ENCODE results near the gene ATP6V1A. TPM values are rescaled to one million over a fixed set of nuclear protein-coding genes. Genes with fewer than 3 reads are reported as not detected.

ATP6V1A gene
- total RNA-seq (2013) = 110 TPM
- polyA plus RNA-seq (100 to 1,000 TPM in 2 of 3 donors, 10 to 100 TPM in 1; 35.1 to 295 (median 254) TPM), polyA minus RNA-seq (29.6 and 42.5 TPM in 2 replicates), total RNA-seq (114 to 385 (median 252) reads per million in 11 experiments)

DNA sequence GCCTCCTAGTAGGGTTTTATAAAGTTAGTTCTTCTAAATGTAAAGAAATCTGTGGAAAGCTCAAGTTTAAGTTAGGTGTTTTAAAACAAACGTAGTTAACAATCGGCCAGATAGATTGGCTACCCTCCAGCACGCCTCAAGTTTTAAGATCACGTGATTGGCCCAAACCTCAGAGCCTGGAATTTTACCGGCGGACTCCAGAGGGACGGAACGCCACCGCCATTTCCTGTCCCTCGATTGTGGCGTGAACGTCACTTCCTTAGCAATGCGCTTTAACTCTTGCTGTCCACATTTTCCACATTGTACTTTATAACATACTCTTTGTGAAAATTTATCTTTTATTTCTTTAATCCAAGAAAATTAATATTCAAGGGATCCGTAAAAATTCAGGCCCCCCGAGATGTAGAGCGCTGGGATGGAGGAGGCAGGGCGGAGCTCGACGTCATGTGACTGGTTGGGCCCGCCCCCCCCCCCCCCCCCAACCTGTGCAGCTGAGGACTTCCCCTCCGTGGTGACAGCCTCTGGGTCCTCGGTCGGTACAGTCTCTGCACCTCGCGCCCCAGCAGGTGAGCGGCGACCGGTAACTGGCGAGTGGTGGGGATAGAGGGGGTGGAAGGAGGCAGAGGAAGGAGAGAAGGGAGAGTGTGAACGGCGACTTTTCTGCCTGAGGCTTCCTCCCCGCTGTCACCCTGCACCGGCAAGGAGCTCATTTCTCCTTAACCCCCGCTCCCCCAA is at the start of gene ATP6V1A:
Gene ATP6V1A, plus strand, starts transcription at position 488 of the 735 bp plus-strand sequence. CDS start 31,719 bp downstream, outside the sequence.
- Histone ChIP-seq H3K79me2 (ENCODE audit: insufficient read depth, low read length) (peaks cover 94% of the 10 kb centered on the region), H3K9ac (ENCODE audit: insufficient read depth, low read length, poor library complexity, severe bottlenecking) (peak within 1 kb of the TSS; percentile 98), H3K9me3 (replicated peaks in 1 of 2; ENCODE audit: control insufficient read depth in 1 of 2, insufficient read depth in 1 of 2, low read length in 2 of 2) (no peaks in the 10 kb centered on the region), H3K27ac (ENCODE audit: low read depth in 1 of 2, low read length in 2 of 2) (peak within 1 kb of the TSS; percentile 94 to 98), H3K4me2 (replicated peaks; ENCODE audit: extremely low read depth, low read length, poor library complexity, severe bottlenecking) (peak within 1 kb of the TSS; percentile 98), H3K27me3 (ENCODE audit: control insufficient read depth in 2 of 2, insufficient read depth in 2 of 2, low read length in 2 of 2) (no peaks in the 10 kb centered on the region), H4K20me1 (ENCODE audit: insufficient read depth, low read length) (peaks cover 58% of the 10 kb centered on the region), H3K4me3 (replicated peaks in 1 of 3; ENCODE audit: low read depth in 2 of 3, low read length in 3 of 3) (peak within 1 kb of the TSS; percentile 68 to 99 (median 73)), H3K4me1 (ENCODE audit: control insufficient read depth in 1 of 2, insufficient read depth in 2 of 2, low read length in 2 of 2) (peaks cover 43 to 67% of the 10 kb centered on the region in 2 donors), H2AFZ (ENCODE audit: insufficient read depth, low read depth, low read length, poor library complexity, severe bottlenecking) (peak within 1 kb of the TSS; percentile 83), H3K36me3 (replicated peaks in 1 of 2; ENCODE audit: control insufficient read depth in 1 of 2, insufficient read depth in 2 of 2, low read length in 2 of 2) (no peaks in the 10 kb centered on the region)
- peaks cover 0 to 3% (median 0%) of the 10 kb centered on the region in 3 donors for H3K27me3 Mint-ChIP-seq (ENCODE audit: low read depth in 3 of 3)
- peak within 1 kb of the TSS; percentile 96 to 100 for H3K4me3 Mint-ChIP-seq
- peaks cover 3 to 4% of the 10 kb centered on the region in 2 donors for H3K36me3 Mint-ChIP-seq
- 0% methylated on average over 21 of the region's 34 CpGs for WGBS (ENCODE audit: insufficient coverage)
- peaks cover 60% of the 10 kb centered on the region for H3K4me1 Mint-ChIP-seq
- intact Hi-C loops (cut with micrococcal nuclease) = loop anchor here (5.0 kb wide), 2 partner anchors 36 to 86 kb away; no protein-coding TSS in a partner anchor
- no peaks in the 10 kb centered on the region for H3K9me3 Mint-ChIP-seq
- no peak for TF ChIP-seq CTCF (IDR thresholded peaks at IDR 0.05)
- peak within 1 kb of the TSS; percentile 99 to 100 (median 100) for H3K27ac Mint-ChIP-seq
- peak; percentile 90 to 96 (median 95) for DNase-seq

DNA sequence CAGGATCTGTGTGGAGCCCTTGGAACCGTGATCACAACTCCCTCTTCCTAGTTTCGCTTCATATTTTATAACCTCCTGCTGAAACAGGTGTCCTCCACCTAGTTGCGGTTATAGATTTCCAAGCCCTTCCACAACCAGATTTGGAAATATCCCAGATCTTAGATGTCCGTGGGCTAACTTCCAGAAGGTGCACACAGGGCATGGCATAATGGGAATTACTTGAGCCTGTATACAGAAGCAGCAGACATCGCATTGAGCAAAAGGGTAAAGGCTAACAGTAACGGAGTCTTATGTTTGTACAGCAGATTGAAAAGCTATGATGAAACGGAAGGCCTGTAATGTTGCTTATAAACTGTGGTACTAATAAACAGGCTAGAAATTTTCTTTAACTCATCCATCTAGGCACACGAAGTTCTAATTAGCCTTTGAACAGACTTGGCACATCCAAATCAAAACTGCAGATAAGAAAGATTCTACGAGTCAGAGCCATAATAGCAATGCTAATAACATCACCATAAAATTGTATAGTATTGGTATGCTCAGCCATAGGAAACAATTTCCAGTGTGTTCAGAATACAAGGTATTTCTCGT is 49.2 kb upstream of the ATP6V1A start:
- Histone ChIP-seq H3K79me2 (ENCODE audit: insufficient read depth, low read length) (peaks cover 38% of the 10 kb centered on the region), H2AFZ (ENCODE audit: insufficient read depth, low read depth, low read length, poor library complexity, severe bottlenecking) (peak overlapping the region; percentile 97), H4K20me1 (ENCODE audit: insufficient read depth, low read length) (peaks cover 6% of the 10 kb centered on the region), H3K4me2 (replicated peaks; ENCODE audit: extremely low read depth, low read length, poor library complexity, severe bottlenecking) (peak overlapping the region; percentile 92), H3K9me3 (replicated peaks in 1 of 2; ENCODE audit: control insufficient read depth in 1 of 2, insufficient read depth in 1 of 2, low read length in 2 of 2) (no peaks in the 10 kb centered on the region), H3K9ac (ENCODE audit: insufficient read depth, low read length, poor library complexity, severe bottlenecking) (peak overlapping the region; percentile 75), H3K4me3 (replicated peaks in 1 of 3; ENCODE audit: low read depth in 2 of 3, low read length in 3 of 3) (peak overlapping the region; percentile 77 to 100 (median 99)), H3K27me3 (ENCODE audit: control insufficient read depth in 2 of 2, insufficient read depth in 2 of 2, low read length in 2 of 2) (no peaks in the 10 kb centered on the region), H3K4me1 (ENCODE audit: control insufficient read depth in 1 of 2, insufficient read depth in 2 of 2, low read length in 2 of 2) (peaks cover 20 to 34% of the 10 kb centered on the region in 2 donors), H3K36me3 (replicated peaks in 1 of 2; ENCODE audit: control insufficient read depth in 1 of 2, insufficient read depth in 2 of 2, low read length in 2 of 2) (no peaks in the 10 kb centered on the region), H3K27ac (ENCODE audit: low read depth in 1 of 2, low read length in 2 of 2) (peak overlapping the region; percentile 29 to 94)
- H3K4me1 Mint-ChIP-seq = peaks cover 29% of the 10 kb centered on the region
- peaks cover 3 to 15% (median 11%) of the 10 kb centered on the region in 3 donors for H3K27me3 Mint-ChIP-seq (ENCODE audit: low read depth in 3 of 3)
- WGBS (ENCODE audit: insufficient coverage) = 0% methylated on average over 3 of the region's 10 CpGs
- H3K27ac Mint-ChIP-seq = no peak overlapping the region
- no peak overlapping the region for H3K4me3 Mint-ChIP-seq
- peaks cover 4 to 7% of the 10 kb centered on the region in 2 donors for H3K36me3 Mint-ChIP-seq
- TF ChIP-seq CTCF (IDR thresholded peaks at IDR 0.05) = no peak
- DNase-seq = peak in 1 of 3 donors; percentile 10
- intact Hi-C loops (cut with micrococcal nuclease) = loop anchor here in 1 of 2 donors (5.0 kb wide), 1 partner anchor 180 kb away; the partner anchor contains the start of gene SPICE1
- H3K9me3 Mint-ChIP-seq = peaks cover 0 to 2% (median 0%) of the 10 kb centered on the region in 7 donors
